CD4-positive, alpha-beta T cell (primary cell): ENCODE data around the gene TAF4B. TPM values are rescaled to one million over a fixed set of nuclear protein-coding genes. Genes with fewer than 3 reads are reported as not detected.

ENCODE experiments used
- ATAC-seq: fragments of 200-7000 bp; cut with Tn5 transposase; one replicate; pipeline ENCODE4 v1.10.0; 2022; ENCODE audit warnings: mild to moderate bottlenecking; ENCODE audit not compliant: poor library complexity
- CTCF ChIA-PET: fragments of 350-600 bp; sonication (Branson Sonifier 250); formaldehyde crosslinking; loops from one replicate; lab custom pipeline; 2021; ENCODE audit warnings: antibody characterized with exemption, inconsistent platforms; lab: Charles Lee
- POLR2A ChIA-PET: fragments of 350-600 bp; sonication (Branson Sonifier 250); formaldehyde crosslinking; loops from one replicate; lab custom pipeline; 2021; ENCODE audit warnings: antibody characterized with exemption, inconsistent platforms; lab: Charles Lee
- DNase-seq, 14 experiments: peaks; one replicate each; pipeline ENCODE4 v3.0.0-alpha.2; 2013 to 2020; ENCODE audit warnings: mixed read lengths in 2 of 14
- H3K27ac ChIP-seq, 2 donors: one replicate each; pipeline versions ENCODE4 v1.5.1 to v1.7.0; 2013; ENCODE audit warnings: low read length in 2 of 2, low read depth in 1 of 2, mild to moderate bottlenecking in 1 of 2
- H3K27me3 ChIP-seq, 2 experiments: 1 replicate in 1 of 2; 2 replicates in 1 of 2; pipeline versions ENCODE4 v1.6.1 to v1.7.0; 2013; ENCODE audit warnings: low read length in 2 of 2, control low read depth in 1 of 2, mild to moderate bottlenecking in 1 of 2, moderate library complexity in 1 of 2; ENCODE audit not compliant: insufficient read depth in 2 of 2, control insufficient read depth in 1 of 2
- H3K36me3 ChIP-seq: one replicate; pipeline ENCODE4 v1.6.1; 2013; ENCODE audit warnings: low read length, control low read depth; ENCODE audit not compliant: insufficient read depth
- H3K4me1 ChIP-seq: one replicate; pipeline ENCODE4 v1.6.1; 2013; ENCODE audit warnings: low read length, control low read depth; ENCODE audit not compliant: insufficient read depth
- H3K4me3 ChIP-seq: one replicate; pipeline ENCODE4 v1.5.1; 2013; ENCODE audit warnings: mild to moderate bottlenecking, low read length, moderate library complexity
- H3K9me3 ChIP-seq, 2 experiments: 1 replicate in 1 of 2; 2 replicates in 1 of 2; pipeline versions ENCODE4 v1.6.1 to v1.7.0; 2013; ENCODE audit warnings: low read length in 2 of 2, mild to moderate bottlenecking in 2 of 2, control low read depth in 1 of 2, moderate library complexity in 1 of 2; ENCODE audit not compliant: control insufficient read depth in 1 of 2, insufficient read depth in 1 of 2
- H3K27ac Mint-ChIP-seq: one replicate; pipeline ENCODE4 v1.8.0; 2020; ENCODE audit warnings: mixed read lengths
- H3K27me3 Mint-ChIP-seq: one replicate; pipeline ENCODE4 v1.8.0; 2021; ENCODE audit warnings: mixed read lengths
- H3K36me3 Mint-ChIP-seq: one replicate; pipeline ENCODE4 v1.8.0; 2021; ENCODE audit warnings: low read depth, mixed read lengths
- H3K4me1 Mint-ChIP-seq: one replicate; pipeline ENCODE4 v1.8.0; 2021; ENCODE audit warnings: low read depth, mixed read lengths
- H3K4me3 Mint-ChIP-seq: one replicate; pipeline ENCODE4 v1.8.0; 2020; ENCODE audit warnings: mild to moderate bottlenecking, mixed read lengths
- H3K9me3 Mint-ChIP-seq: one replicate; pipeline ENCODE4 v1.8.0; 2020; ENCODE audit warnings: mixed read lengths
- CTCF ChIP-seq: fragments of 200-600 bp; IDR thresholded peaks from one replicate; pipeline ENCODE4 v1.8.0; 2022; ENCODE audit warnings: antibody characterized with exemption, mild to moderate bottlenecking
- intact Hi-C, 2 experiments: fragments of 100-400 bp; cut with DNase I in 1 of 2; cut with micrococcal nuclease in 1 of 2; formaldehyde crosslinking; loops; one replicate each; pipeline versions ENCODE4 v1.15.1 to v1.9.0; 2023 to 2025; cut with DNase I, micrococcal nuclease
- total RNA-seq, 174 experiments: library from RNA in 2 of 174; stranded (reverse) in 2 of 174; gene quantifications; one replicate each; pipeline ENCODE4 v1.2.3 and lab custom pipeline; 2021 to 2026

TAF4B gene
- total RNA-seq, 2 experiments from 2014 or later, result 13.7 to 14.1 TPM

GRCh38 chr18:26325771-26326170 lies 99.5 kb downstream of the TAF4B start:
- DNase-seq (no peak), ATAC-seq (no peak)
- peaks cover 67% of the 10 kb centered on the region for H3K36me3 Mint-ChIP-seq
- H3K9me3 Mint-ChIP-seq, result no peaks in the 10 kb centered on the region
- no peak overlapping the region for H3K27ac Mint-ChIP-seq
- no peaks in the 10 kb centered on the region for H3K4me1 Mint-ChIP-seq
- H3K27me3 ChIP-seq, result no peaks in the 10 kb centered on the region
- H3K4me3 ChIP-seq, result no peak overlapping the region
- peaks cover 20% of the 10 kb centered on the region for H3K36me3 ChIP-seq
- ChIA-PET CTCF (no interaction called here), POLR2A (no interaction called here)
- intact Hi-C loops, result no loop called here
- H3K27ac ChIP-seq, result no peak overlapping the region
- H3K9me3 ChIP-seq, result no peaks in the 10 kb centered on the region
- H3K4me3 Mint-ChIP-seq, result no peak overlapping the region
- no peak for TF ChIP-seq CTCF
- H3K27me3 Mint-ChIP-seq, result no peaks in the 10 kb centered on the region
- H3K4me1 ChIP-seq, result no peaks in the 10 kb centered on the region

GRCh38 chr18:26327062-26327461 lies 100.8 kb downstream of the TAF4B start:
- TF ChIP-seq CTCF, result no peak
- Mint-ChIP-seq H3K4me1 (no peaks in the 10 kb centered on the region), H3K27me3 (no peaks in the 10 kb centered on the region), H3K27ac (no peak overlapping the region), H3K9me3 (no peaks in the 10 kb centered on the region), H3K4me3 (no peak overlapping the region), H3K36me3 (peaks cover 54% of the 10 kb centered on the region)
- Histone ChIP-seq H3K4me1 (no peaks in the 10 kb centered on the region), H3K9me3 (no peaks in the 10 kb centered on the region), H3K27ac (no peak overlapping the region), H3K4me3 (no peak overlapping the region), H3K36me3 (peaks cover 14% of the 10 kb centered on the region), H3K27me3 (no peaks in the 10 kb centered on the region)
- CTCF ChIA-PET, result no interaction called here
- POLR2A ChIA-PET, result no interaction called here
- intact Hi-C loops, result no loop called here
- ATAC-seq (no peak), DNase-seq (no peak)

- no peaks in the 10 kb centered on the region for H3K9me3 Mint-ChIP-seq
- no peak for TF ChIP-seq CTCF
- no peak overlapping the region for H3K4me3 ChIP-seq
- DNase-seq, result no peak
- H3K4me3 Mint-ChIP-seq, result no peak overlapping the region
- no peak for ATAC-seq
- ChIA-PET CTCF (no interaction called here), POLR2A (no interaction called here)
- intact Hi-C loops, result no loop called here
- H3K4me1 ChIP-seq, result no peaks in the 10 kb centered on the region
- H3K9me3 ChIP-seq, result no peaks in the 10 kb centered on the region
- no peak overlapping the region for H3K27ac Mint-ChIP-seq
- H3K36me3 ChIP-seq, result peaks cover 11% of the 10 kb centered on the region
- peaks cover 17% of the 10 kb centered on the region for H3K36me3 Mint-ChIP-seq
- H3K4me1 Mint-ChIP-seq, result peaks cover 10% of the 10 kb centered on the region
- H3K27me3 Mint-ChIP-seq, result no peaks in the 10 kb centered on the region
- H3K27ac ChIP-seq, result no peak overlapping the region
- no peaks in the 10 kb centered on the region for H3K27me3 ChIP-seq
These were observed 106.7 kb downstream of the TAF4B start for GRCh38 chr18:26332991-26333390.
